WERI-Rb-1 (cell line): Measurements from ENCODE around the gene PACC1.

ENCODE experiments used
- DNase-seq: peaks from one replicate; pipeline ENCODE4 v3.0.0-alpha.2; 2020
- H3K27ac ChIP-seq: fragments of 250-450 bp; sonication (Bioruptor Pico); 2 replicates; pipeline ENCODE4 v1.5.1; 2020; ENCODE audit warnings: mild to moderate bottlenecking, moderate library complexity
- H3K27me3 ChIP-seq: fragments of 250-450 bp; sonication (Bioruptor Pico); 2 replicates; pipeline ENCODE4 v1.5.1; 2021; ENCODE audit warnings: mild to moderate bottlenecking, low read depth, moderate library complexity; ENCODE audit not compliant: insufficient read depth, severe bottlenecking
- H3K36me3 ChIP-seq: fragments of 250-450 bp; sonication (Bioruptor Pico); 2 replicates; pipeline ENCODE4 v1.5.1; 2020; ENCODE audit warnings: mild to moderate bottlenecking, moderate library complexity
- H3K4me3 ChIP-seq: 2 replicates; pipeline ENCODE4 v1.5.1; 2011; ENCODE audit warnings: low read depth, mild to moderate bottlenecking, control low read depth, low read length
- H3K9me3 ChIP-seq: fragments of 250-450 bp; sonication (Bioruptor Pico); 2 replicates; pipeline ENCODE4 v1.5.1; 2021; ENCODE audit warnings: mild to moderate bottlenecking, moderate library complexity; ENCODE audit not compliant: severe bottlenecking
- CTCF ChIP-seq: IDR thresholded peaks from 2 replicates; pipeline ENCODE4 v1.5.1; 2011; ENCODE audit warnings: low read depth, mild to moderate bottlenecking, control low read depth, inconsistent platforms, low read length

The PACC1 gene

GRCh38 chr1:212453156-212453857 lies 38.6 kb upstream of the PACC1 start:
- Histone ChIP-seq H3K9me3 (no peaks in the 10 kb centered on the region), H3K27me3 (no peaks in the 10 kb centered on the region), H3K36me3 (no peaks in the 10 kb centered on the region), H3K4me3 (no peak overlapping the region), H3K27ac (no peak overlapping the region)
- no peak for DNase-seq
- TF ChIP-seq CTCF, result no peak

DNA sequence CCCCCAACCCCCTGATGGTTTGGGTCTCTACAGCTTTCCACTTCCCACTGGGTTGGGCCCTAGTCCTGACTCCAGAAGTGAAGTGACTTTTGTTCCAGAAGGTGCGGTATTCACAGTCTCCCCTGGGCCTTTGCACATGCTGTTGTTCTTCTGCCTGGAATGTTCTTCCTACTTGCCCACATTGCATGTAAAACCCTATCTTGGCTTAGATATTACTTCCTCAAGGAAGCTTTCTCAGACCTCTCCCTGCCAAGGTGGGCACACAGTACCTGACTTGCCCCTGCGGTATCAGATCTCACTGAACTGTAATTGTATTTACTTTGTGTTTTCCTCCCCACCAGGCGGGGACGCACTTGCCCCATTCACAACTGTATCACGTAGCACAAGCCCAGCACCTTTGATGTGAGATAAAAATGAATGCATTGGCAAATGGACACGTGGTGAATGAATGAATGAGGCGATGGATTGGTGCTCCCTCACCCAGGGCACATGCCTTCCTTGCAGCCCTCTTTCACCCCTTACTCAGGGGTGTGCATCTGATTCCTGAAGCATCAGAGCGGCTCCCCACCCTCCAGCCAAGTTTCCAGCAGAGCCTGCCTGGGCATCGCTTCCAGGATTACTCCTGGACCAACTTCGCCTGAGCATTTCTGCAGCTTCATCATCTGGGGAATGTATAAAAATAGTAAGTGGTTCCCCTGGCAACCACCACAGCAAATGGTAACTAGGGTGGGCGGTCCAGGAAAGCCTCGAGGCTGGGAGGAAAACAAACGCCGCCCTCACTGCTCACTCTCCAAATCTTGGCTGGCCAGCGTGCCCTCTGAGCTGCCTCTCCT lies 37.9 kb upstream of the PACC1 start:
- H3K27ac ChIP-seq, result no peak overlapping the region
- no peaks in the 10 kb centered on the region for H3K27me3 ChIP-seq
- H3K36me3 ChIP-seq, result no peaks in the 10 kb centered on the region
- H3K4me3 ChIP-seq, result no peak overlapping the region
- no peak for DNase-seq
- H3K9me3 ChIP-seq, result no peaks in the 10 kb centered on the region
- no peak for TF ChIP-seq CTCF

DNA sequence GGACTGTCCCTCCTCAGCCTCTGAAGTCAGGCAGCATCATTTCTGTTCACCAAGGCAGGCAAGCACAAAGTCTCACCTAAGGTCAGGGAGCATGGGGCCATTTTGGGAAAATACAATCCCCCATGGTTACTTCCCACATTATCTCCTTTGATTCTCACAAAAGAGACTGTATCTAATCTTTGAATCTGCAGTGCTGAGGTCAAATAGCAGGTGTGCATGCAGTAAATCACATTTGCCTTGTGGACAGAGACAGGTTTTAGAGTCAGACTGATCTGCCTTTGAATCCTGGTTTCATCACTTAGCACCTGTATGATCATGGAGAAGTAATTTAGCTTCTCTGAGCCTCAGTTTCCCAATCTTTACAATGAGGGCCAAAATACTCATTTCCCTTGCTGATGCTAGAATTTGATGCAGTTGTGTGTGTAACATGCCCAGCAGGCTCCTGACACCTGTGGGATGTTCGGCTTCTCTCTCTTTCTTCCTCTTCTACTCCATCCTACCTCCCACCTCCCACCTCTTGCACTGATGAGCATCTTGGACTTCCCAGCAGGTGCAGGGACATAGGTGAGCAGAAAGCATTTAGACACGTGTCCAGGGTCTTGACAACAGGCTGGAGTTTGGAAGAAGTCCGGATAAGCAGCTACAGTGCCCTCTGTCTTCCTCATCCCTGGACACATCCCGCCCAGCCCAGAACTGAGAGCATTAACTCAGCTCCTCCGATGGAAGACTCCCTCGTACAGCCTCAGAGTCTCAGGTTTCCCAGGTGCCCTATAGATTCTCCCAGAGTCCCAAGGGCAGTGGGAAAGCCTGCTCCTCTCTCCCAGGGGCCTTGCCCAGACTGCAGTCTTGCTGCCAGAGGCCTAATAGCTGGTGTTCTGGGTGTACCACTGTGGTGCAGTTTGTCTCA lies 37.0 kb upstream of the PACC1 start:
- no peaks in the 10 kb centered on the region for H3K9me3 ChIP-seq
- H3K27ac ChIP-seq, result no peak overlapping the region
- no peaks in the 10 kb centered on the region for H3K36me3 ChIP-seq
- no peak overlapping the region for H3K4me3 ChIP-seq
- no peak for TF ChIP-seq CTCF
- DNase-seq, result no peak
- no peaks in the 10 kb centered on the region for H3K27me3 ChIP-seq

GRCh38 chr1:212450331-212450881 lies 35.7 kb upstream of the PACC1 start:
- DNase-seq, result peak; percentile 80
- Histone ChIP-seq H3K27me3 (no peaks in the 10 kb centered on the region), H3K9me3 (no peaks in the 10 kb centered on the region), H3K27ac (peak overlapping the region; percentile 32), H3K4me3 (no peak overlapping the region), H3K36me3 (no peaks in the 10 kb centered on the region; the same call in 1 of the 2 replicates)
- TF ChIP-seq CTCF, result no peak

DNA sequence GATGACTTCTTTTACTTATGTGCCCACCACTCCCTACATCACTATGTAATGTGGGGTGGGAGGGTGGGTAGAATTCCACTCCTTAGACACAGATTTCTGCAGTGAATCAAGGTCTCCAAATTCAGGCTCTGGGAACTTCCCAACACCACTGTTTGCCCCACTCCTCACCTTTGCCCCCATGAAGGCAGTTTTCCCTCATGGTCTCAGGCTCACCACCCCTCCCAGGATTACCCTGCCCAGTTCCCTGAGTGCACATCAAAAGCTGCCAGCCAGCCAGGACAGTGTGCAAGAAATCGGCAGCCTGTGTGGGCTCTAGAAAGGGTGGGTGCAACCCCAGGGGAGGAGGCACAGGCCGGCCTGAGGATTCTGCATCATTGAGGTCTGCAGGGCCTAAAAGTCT lies 32.8 kb upstream of the PACC1 start:
- Histone ChIP-seq H3K27me3 (no peaks in the 10 kb centered on the region), H3K4me3 (no peak overlapping the region), H3K27ac (no peak overlapping the region), H3K36me3 (peaks cover 17% of the 10 kb centered on the region; the same call in 1 of the 2 replicates), H3K9me3 (no peaks in the 10 kb centered on the region)
- no peak for DNase-seq
- TF ChIP-seq CTCF, result no peak
